ENCODE data around the gene BBS2. TPM values are rescaled to one million over a fixed set of nuclear protein-coding genes. Genes with fewer than 3 reads are reported as not detected.

BBS2 gene
- total RNA-seq, 2 experiments from 2014 or later: 13.9 to 18.3 TPM

- H3K9me3 ChIP-seq (ENCODE audit: low read length): no peaks in the 10 kb centered on the region
- H3K4me3 ChIP-seq (ENCODE audit: low read depth, low read length, poor library complexity, severe bottlenecking): no peak overlapping the region
- DNase-seq (ENCODE audit: low spot score): no peak
- no peaks in the 10 kb centered on the region for H3K36me3 ChIP-seq (ENCODE audit: insufficient read depth, low read length)
- no peaks in the 10 kb centered on the region for H4K20me1 ChIP-seq (ENCODE audit: insufficient read depth, low read length)
- H3K4me1 ChIP-seq (ENCODE audit: insufficient read depth, low read length, poor library complexity, severe bottlenecking): no peaks in the 10 kb centered on the region
- no peaks in the 10 kb centered on the region for H3K79me2 ChIP-seq (ENCODE audit: insufficient read depth, low read depth, low read length)
- intact Hi-C loops (cut with micrococcal nuclease; ENCODE audit: unreplicated experiment): no loop called here
- no TSS peak for BruUV-seq (replicated peaks)
- no peak overlapping the region for H2AFZ ChIP-seq (ENCODE audit: low read length)
- TF ChIP-seq CTCF (conservative IDR thresholded peaks at IDR 0.05; ENCODE audit: low read length): no peak
- no peak for TF ChIP-seq EZH2phosphoT487 (IDR thresholded peaks at IDR 0.05; ENCODE audit: borderline replicate concordance, low read depth, low read length)
- ChIA-PET POLR2A (interaction anchor here (1.2 kb wide), 1 partner anchor 13 kb away, joined by 3 read pairs; no protein-coding TSS in a partner anchor), CTCF (ENCODE audit: unreplicated experiment) (no interaction called here)
- H3K27ac ChIP-seq (ENCODE audit: low read depth, low read length, poor library complexity, severe bottlenecking): no peak overlapping the region
- H3K4me2 ChIP-seq (ENCODE audit: low read length): no peak overlapping the region
- H3K9me2 ChIP-seq (ENCODE audit: insufficient read depth, low read length): no peaks in the 10 kb centered on the region
Observed at GRCh38 chr16:56534847-56535383, 15.1 kb upstream of the BBS2 start.

- H3K4me1 ChIP-seq (ENCODE audit: insufficient read depth, low read length, poor library complexity, severe bottlenecking): no peaks in the 10 kb centered on the region
- BruUV-seq (replicated peaks): no TSS peak
- DNase-seq (ENCODE audit: low spot score): no peak
- CTCF ChIA-PET (ENCODE audit: unreplicated experiment): no interaction called here
- no peak overlapping the region for H3K4me2 ChIP-seq (ENCODE audit: low read length)
- no peaks in the 10 kb centered on the region for H3K36me3 ChIP-seq (ENCODE audit: insufficient read depth, low read length)
- no peaks in the 10 kb centered on the region for H3K79me2 ChIP-seq (ENCODE audit: insufficient read depth, low read depth, low read length)
- no peaks in the 10 kb centered on the region for H4K20me1 ChIP-seq (ENCODE audit: insufficient read depth, low read length)
- POLR2A ChIA-PET: no interaction called here
- H3K4me3 ChIP-seq (ENCODE audit: low read depth, low read length, poor library complexity, severe bottlenecking): no peak overlapping the region
- H3K9me2 ChIP-seq (ENCODE audit: insufficient read depth, low read length): no peaks in the 10 kb centered on the region
- H2AFZ ChIP-seq (ENCODE audit: low read length): no peak overlapping the region
- H3K9me3 ChIP-seq (ENCODE audit: low read length): no peaks in the 10 kb centered on the region
- TF ChIP-seq EZH2phosphoT487 (IDR thresholded peaks at IDR 0.05; ENCODE audit: borderline replicate concordance, low read depth, low read length) (no peak), CTCF (conservative IDR thresholded peaks at IDR 0.05; ENCODE audit: low read length) (no peak)
- intact Hi-C loops (cut with micrococcal nuclease; ENCODE audit: unreplicated experiment): no loop called here
- no peak overlapping the region for H3K27ac ChIP-seq (ENCODE audit: low read depth, low read length, poor library complexity, severe bottlenecking)
Observed at GRCh38 chr16:56532714-56533113, 12.9 kb upstream of the BBS2 start.

GRCh38 chr16:56530872-56531271, 11.0 kb upstream of the BBS2 start:
- H3K4me1 ChIP-seq (ENCODE audit: insufficient read depth, low read length, poor library complexity, severe bottlenecking): no peaks in the 10 kb centered on the region
- no peak overlapping the region for H2AFZ ChIP-seq (ENCODE audit: low read length)
- no peaks in the 10 kb centered on the region for H3K36me3 ChIP-seq (ENCODE audit: insufficient read depth, low read length)
- no TSS peak for BruUV-seq (replicated peaks)
- no peaks in the 10 kb centered on the region for H4K20me1 ChIP-seq (ENCODE audit: insufficient read depth, low read length)
- CTCF ChIA-PET (ENCODE audit: unreplicated experiment): no interaction called here
- H3K27ac ChIP-seq (ENCODE audit: low read depth, low read length, poor library complexity, severe bottlenecking): no peak overlapping the region
- POLR2A ChIA-PET: interaction anchor here (1.1 kb wide), 1 partner anchor 24 kb away, joined by 3 read pairs; no protein-coding TSS in a partner anchor
- no peaks in the 10 kb centered on the region for H3K79me2 ChIP-seq (ENCODE audit: insufficient read depth, low read depth, low read length)
- H3K4me2 ChIP-seq (ENCODE audit: low read length): no peak overlapping the region
- H3K4me3 ChIP-seq (ENCODE audit: low read depth, low read length, poor library complexity, severe bottlenecking): no peak overlapping the region
- TF ChIP-seq EZH2phosphoT487 (IDR thresholded peaks at IDR 0.05; ENCODE audit: borderline replicate concordance, low read depth, low read length): no peak
- TF ChIP-seq CTCF (conservative IDR thresholded peaks at IDR 0.05; ENCODE audit: low read length): no peak
- intact Hi-C loops (cut with micrococcal nuclease; ENCODE audit: unreplicated experiment): no loop called here
- H3K9me2 ChIP-seq (ENCODE audit: insufficient read depth, low read length): no peaks in the 10 kb centered on the region
- DNase-seq (ENCODE audit: low spot score): no peak
- no peaks in the 10 kb centered on the region for H3K9me3 ChIP-seq (ENCODE audit: low read length)
